Heart left ventricle (tissue), 13 donors: ENCODE data around the gene ZNF683.

ENCODE experiments used
- POLR2A ChIP-seq, 2 donors: fragments of 450-650 bp; IDR thresholded peaks; one replicate each; pipeline ENCODE4 v1.6.1; 2017; ENCODE audit warnings: antibody characterized with exemption in 2 of 2, mild to moderate bottlenecking in 2 of 2, moderate library complexity in 2 of 2
- TF ChIP-seq, protein P1 (sequence below), 12 donors: fragments of 200-600 bp; sonication (generic) in 4 of 12; IDR thresholded peaks; one replicate each; pipeline versions ENCODE4 v1.5.0 to v1.8.0; 2018 to 2022; ENCODE audit warnings: antibody characterized with exemption in 12 of 12, mild to moderate bottlenecking in 5 of 12
- donor health status: ischemic (EF 13 %, LVEDD 7.1; RV severe dilation, severe dysfunction).
- donor health status: DM: no; HTN: yes; CAD: no.
- donor health status: DM: no; HTN: no; CAD: no.
- donor health status: ischemic (EF 25% LVEDD 6.9; RV normal size, moderate dysfunction).
- donor health status: ischemic (EF 25% LVEDD 5.7; RV mildly dilated, moderate dysfunction).
- donor health status: ischemic (EF 35%, LVEDD 5.7; RV mildly dilated, moderate dysfunction).
- donor health status: nonischemic (EF 11% LVEDD 7.7; RV severe dilation, severe dysfunction).
- donor health status: DM: yes; HTN: yes; CAD: no.
- donor health status: PGD.
- donor health status: ischemic (EF 29% LVEDD 5.4; RV normal size, mild dysfunction).
- donor health status: nonischemic (EF 23%, LVEDD 6.1; RV moderate dilation, normal function).

DNA sequence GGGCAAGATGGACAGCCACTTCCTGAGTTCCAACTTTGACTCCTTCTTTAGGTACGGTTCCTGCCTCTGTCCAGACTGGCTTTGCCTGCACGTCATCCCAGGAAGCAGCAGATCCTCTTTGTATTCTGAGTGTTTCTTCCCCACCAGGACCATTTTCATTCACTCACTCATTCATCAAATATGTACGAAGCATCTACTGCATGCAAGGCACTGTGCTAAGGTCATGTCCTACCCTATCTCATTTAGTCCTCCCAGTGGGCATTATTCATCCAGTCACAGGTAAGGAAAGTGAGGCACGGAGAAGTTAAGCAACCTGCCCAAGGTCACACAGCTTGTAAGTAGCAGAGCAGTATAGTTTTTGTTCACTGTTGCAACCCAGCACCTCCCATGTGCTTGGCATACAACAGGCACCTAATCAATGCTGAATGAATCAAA lies 32.5 kb downstream of the ZNF683 start:
- TF ChIP-seq, protein P1, sequence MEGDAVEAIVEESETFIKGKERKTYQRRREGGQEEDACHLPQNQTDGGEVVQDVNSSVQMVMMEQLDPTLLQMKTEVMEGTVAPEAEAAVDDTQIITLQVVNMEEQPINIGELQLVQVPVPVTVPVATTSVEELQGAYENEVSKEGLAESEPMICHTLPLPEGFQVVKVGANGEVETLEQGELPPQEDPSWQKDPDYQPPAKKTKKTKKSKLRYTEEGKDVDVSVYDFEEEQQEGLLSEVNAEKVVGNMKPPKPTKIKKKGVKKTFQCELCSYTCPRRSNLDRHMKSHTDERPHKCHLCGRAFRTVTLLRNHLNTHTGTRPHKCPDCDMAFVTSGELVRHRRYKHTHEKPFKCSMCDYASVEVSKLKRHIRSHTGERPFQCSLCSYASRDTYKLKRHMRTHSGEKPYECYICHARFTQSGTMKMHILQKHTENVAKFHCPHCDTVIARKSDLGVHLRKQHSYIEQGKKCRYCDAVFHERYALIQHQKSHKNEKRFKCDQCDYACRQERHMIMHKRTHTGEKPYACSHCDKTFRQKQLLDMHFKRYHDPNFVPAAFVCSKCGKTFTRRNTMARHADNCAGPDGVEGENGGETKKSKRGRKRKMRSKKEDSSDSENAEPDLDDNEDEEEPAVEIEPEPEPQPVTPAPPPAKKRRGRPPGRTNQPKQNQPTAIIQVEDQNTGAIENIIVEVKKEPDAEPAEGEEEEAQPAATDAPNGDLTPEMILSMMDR (IDR thresholded peaks at IDR 0.05), result no peak
- no peak for TF ChIP-seq POLR2A (IDR thresholded peaks at IDR 0.05)
